GM21360 (cell line): ENCODE results near the gene NLRC5.
"Not testable (repeated sequence)": the region's sequence is repeated elsewhere in the genome, so short reads cannot be mapped to it uniquely, and the experiment has no call there.

Experiments
- ATAC-seq: cut with Tn5 transposase; IDR thresholded peaks from one replicate; pipeline ENCODE4 v1.9.1; 2021; ENCODE audit warnings: mild to moderate bottlenecking, moderate library complexity; ENCODE audit not compliant: unreplicated experiment

Gene NLRC5

GRCh38 chr16:57042157-57043111, 53.1 kb downstream of the NLRC5 start:
- ATAC-seq: peak; percentile 50

- no peak for ATAC-seq
These were observed 53.9 kb downstream of the NLRC5 start for GRCh38 chr16:57043248-57043647.

- no peak for ATAC-seq
These were observed 55.8 kb downstream of the NLRC5 start for GRCh38 chr16:57044931-57045693.

- ATAC-seq: peak; percentile 23
These were observed 56.5 kb downstream of the NLRC5 start for GRCh38 chr16:57045694-57046381.

- ATAC-seq: no peak
These were observed 58.7 kb downstream of the NLRC5 start for GRCh38 chr16:57048095-57048494.

GRCh38 chr16:57049678-57050077, 60.3 kb downstream of the NLRC5 start:
- peak; percentile 51 for ATAC-seq

GRCh38 chr16:57051696-57052228, 62.4 kb downstream of the NLRC5 start:
- ATAC-seq: no peak

- no peak for ATAC-seq
These were observed 63.8 kb downstream of the NLRC5 start for GRCh38 chr16:57053206-57053605.

- ATAC-seq: no peak
These were observed 65.0 kb downstream of the NLRC5 start for GRCh38 chr16:57054338-57054737.

- ATAC-seq: no peak
These were observed 65.4 kb downstream of the NLRC5 start for GRCh38 chr16:57054771-57055170.

GRCh38 chr16:57055671-57056070, 66.3 kb downstream of the NLRC5 start:
- no peak for ATAC-seq

- ATAC-seq: no peak
These were observed 69.0 kb downstream of the NLRC5 start for GRCh38 chr16:57058291-57058861.

GRCh38 chr16:57060323-57061083, 71.1 kb downstream of the NLRC5 start:
- no peak for ATAC-seq

- ATAC-seq: no peak
These were observed 71.9 kb downstream of the NLRC5 start for GRCh38 chr16:57061084-57061905.

GRCh38 chr16:57062329-57062728, 73.0 kb downstream of the NLRC5 start:
- ATAC-seq: no peak

- ATAC-seq: not testable (repeated sequence)
These were observed 73.8 kb downstream of the NLRC5 start for GRCh38 chr16:57063189-57063588.

- ATAC-seq: no peak
These were observed 75.6 kb downstream of the NLRC5 start for GRCh38 chr16:57064995-57065394.

- no peak for ATAC-seq
These were observed 77.3 kb downstream of the NLRC5 start for GRCh38 chr16:57066625-57067024.

- ATAC-seq: no peak
These were observed 78.0 kb downstream of the NLRC5 start for GRCh38 chr16:57067347-57067746.
